BE2C (cell line): ENCODE data around the gene CRHR2.

Source experiments
- DNase-seq: peaks from one replicate; pipeline ENCODE4 v3.0.0-alpha.2; 2020
- H3K27me3 ChIP-seq: fragments of 250-450 bp; sonication (Bioruptor Pico); 2 replicates; pipeline ENCODE4 v1.5.1; 2020; ENCODE audit warnings: mild to moderate bottlenecking
- H3K36me3 ChIP-seq: fragments of 250-450 bp; sonication (Bioruptor Pico); 2 replicates; pipeline ENCODE4 v1.5.1; 2020; ENCODE audit warnings: mild to moderate bottlenecking
- H3K4me1 ChIP-seq: fragments of 250-450 bp; sonication (Bioruptor Pico); 2 replicates; pipeline ENCODE4 v1.5.1; 2020
- H3K4me3 ChIP-seq: 2 replicates; pipeline ENCODE4 v1.5.1; 2011; ENCODE audit warnings: low read depth, low read length
- H3K9me3 ChIP-seq: fragments of 250-450 bp; sonication (Bioruptor Pico); 2 replicates; pipeline ENCODE4 v1.5.1; 2020
- CTCF ChIP-seq: IDR thresholded peaks from 2 replicates; pipeline ENCODE4 v1.5.1; 2012; ENCODE audit warnings: mild to moderate bottlenecking, low read depth, low read length

The CRHR2 gene

GRCh38 chr7:30708412-30708811 is 26.2 kb upstream of the CRHR2 start:
- Histone ChIP-seq H3K9me3 (no peaks in the 10 kb centered on the region), H3K4me3 (no peak overlapping the region), H3K27me3 (no peaks in the 10 kb centered on the region), H3K36me3 (no peaks in the 10 kb centered on the region), H3K4me1 (peaks cover 3% of the 10 kb centered on the region)
- no peak for DNase-seq
- no peak for TF ChIP-seq CTCF

DNA sequence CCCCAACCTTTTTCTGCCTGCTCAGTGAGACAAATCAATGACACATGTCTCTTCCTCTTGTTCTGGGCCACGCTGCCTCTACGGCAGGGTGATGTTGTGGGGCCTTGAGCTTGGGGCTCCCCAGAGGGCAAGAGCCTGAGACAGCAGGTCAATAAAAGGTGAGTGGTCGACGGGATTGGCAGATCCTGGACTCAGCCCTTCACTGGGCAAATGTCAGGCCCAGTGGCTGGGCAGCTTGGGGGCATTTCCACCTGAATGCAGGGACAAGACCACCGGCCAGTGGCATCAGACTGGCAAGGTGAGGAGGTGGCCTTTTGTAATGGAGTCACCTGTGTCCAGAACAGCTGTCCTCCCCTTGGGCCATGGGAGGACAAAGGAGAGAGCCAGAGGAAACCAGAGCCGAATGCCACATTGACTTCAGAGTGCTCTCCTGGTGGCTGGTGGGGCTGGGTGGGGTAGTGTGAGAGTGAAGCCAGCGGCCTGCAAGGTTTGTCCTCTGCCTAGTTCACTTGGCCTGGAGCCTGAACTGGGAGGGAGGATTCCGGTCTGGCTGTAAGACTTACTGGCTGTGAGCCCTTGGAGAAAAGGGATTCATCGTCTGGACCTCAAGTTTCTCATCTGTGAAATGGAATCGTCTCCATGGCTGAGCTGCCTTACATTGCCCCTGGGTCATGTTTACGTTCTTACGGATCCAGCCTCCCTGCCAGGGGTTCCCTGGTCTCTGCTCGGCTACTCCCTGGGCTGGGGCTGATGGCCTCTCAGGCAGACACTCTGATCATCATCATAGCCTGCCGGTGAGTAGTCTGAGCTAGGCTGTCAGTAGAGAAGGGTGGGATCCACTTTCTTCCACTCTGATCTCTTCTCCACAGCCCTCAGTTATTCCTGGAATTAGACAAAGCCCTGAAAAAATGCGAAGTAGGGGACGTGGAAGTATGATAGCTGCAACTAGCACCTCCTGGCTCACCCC is 25.4 kb upstream of the CRHR2 start:
- no peak for TF ChIP-seq CTCF
- Histone ChIP-seq H3K9me3 (no peaks in the 10 kb centered on the region), H3K27me3 (no peaks in the 10 kb centered on the region), H3K4me3 (no peak overlapping the region), H3K4me1 (peaks cover 7% of the 10 kb centered on the region), H3K36me3 (no peaks in the 10 kb centered on the region)
- no peak for DNase-seq

DNA sequence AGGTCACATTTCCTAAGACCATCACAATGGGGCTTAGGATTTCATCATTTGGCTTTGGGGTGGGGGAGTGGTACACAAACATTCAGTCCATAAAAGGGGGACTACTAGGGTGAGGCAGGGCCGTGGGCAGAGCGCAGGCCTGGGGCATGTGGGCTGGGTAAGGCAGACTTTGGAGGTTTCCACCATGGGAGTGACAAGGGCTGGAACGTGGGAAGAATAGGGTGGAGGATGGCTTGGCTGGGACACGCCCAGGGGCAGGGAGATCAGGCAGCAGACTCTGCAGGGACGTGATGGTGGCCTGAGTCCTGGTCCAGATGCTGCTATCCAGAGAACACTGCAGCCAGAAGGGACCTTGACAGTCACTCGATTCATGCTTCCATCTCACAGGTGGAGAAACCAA is 24.7 kb upstream of the CRHR2 start:
- H3K36me3 ChIP-seq: no peaks in the 10 kb centered on the region
- no peak overlapping the region for H3K4me3 ChIP-seq
- H3K9me3 ChIP-seq: no peaks in the 10 kb centered on the region
- TF ChIP-seq CTCF: no peak
- DNase-seq: no peak
- H3K27me3 ChIP-seq: no peaks in the 10 kb centered on the region
- H3K4me1 ChIP-seq: peaks cover 7% of the 10 kb centered on the region

GRCh38 chr7:30706316-30706715 is 24.1 kb upstream of the CRHR2 start:
- DNase-seq: no peak
- Histone ChIP-seq H3K4me1 (peaks cover 7% of the 10 kb centered on the region), H3K27me3 (no peaks in the 10 kb centered on the region), H3K9me3 (no peaks in the 10 kb centered on the region), H3K4me3 (no peak overlapping the region), H3K36me3 (no peaks in the 10 kb centered on the region)
- TF ChIP-seq CTCF: no peak

DNA sequence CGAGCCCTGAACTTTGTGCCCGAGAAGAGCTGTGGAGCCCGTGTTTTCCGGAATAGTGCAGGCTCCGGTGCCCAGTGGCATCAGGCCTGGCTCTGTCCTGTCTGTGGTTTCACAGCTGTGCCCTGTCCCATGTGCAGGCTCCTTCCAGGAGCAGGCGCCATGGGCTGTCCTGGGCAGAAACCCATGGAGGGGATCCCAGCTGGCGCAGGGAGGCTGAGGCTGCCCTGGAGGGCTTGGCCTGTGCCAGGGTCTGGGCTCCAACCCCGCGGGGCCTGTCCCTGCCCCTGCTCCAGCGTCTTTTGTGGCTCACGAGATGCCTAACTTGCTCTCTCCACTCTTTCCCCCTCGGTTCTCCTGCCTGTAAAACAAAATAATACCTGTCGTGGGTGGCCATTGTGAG is 23.3 kb upstream of the CRHR2 start:
- H3K4me3 ChIP-seq: no peak overlapping the region
- no peak for TF ChIP-seq CTCF
- H3K4me1 ChIP-seq: peaks cover 7% of the 10 kb centered on the region
- DNase-seq: no peak
- no peaks in the 10 kb centered on the region for H3K27me3 ChIP-seq
- H3K9me3 ChIP-seq: no peaks in the 10 kb centered on the region
- H3K36me3 ChIP-seq: no peaks in the 10 kb centered on the region

DNA sequence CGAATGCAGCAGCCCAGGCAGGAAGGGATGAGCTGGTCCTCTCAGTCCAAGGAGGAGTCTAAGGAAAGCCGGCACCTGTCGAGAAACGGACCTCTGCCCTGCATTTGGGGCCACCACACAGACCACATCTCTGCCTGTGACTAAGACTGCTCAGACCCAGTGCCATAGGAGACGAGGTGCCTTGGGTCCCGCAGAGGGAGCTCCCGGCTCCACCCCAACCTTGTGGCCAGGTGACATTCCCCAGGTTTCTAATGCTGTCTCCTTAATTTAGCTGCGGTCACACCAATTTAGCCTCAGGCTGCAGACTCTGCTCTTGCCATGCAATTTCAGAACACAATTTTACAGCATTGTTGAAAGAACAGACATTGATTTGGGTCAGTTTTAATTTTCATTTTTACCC is 22.8 kb upstream of the CRHR2 start:
- Histone ChIP-seq H3K4me3 (no peak overlapping the region), H3K36me3 (no peaks in the 10 kb centered on the region), H3K9me3 (no peaks in the 10 kb centered on the region), H3K4me1 (peaks cover 7% of the 10 kb centered on the region), H3K27me3 (no peaks in the 10 kb centered on the region)
- DNase-seq: no peak
- TF ChIP-seq CTCF: no peak
